PC-9 (cell line): Measurements from ENCODE around the gene STYK1. TPM values are rescaled to one million over a fixed set of nuclear protein-coding genes. Genes with fewer than 3 reads are reported as not detected.

Source experiments
- BruUV-seq: library from RNA; stranded (reverse); fragments of 400-500 nt; replicated peaks from 2 replicates; lab custom pipeline; 2021; lab: Mats Ljungman, UMichigan
- CTCF ChIA-PET: fragments of 300-600 bp; sonication (Branson Sonifier 250); formaldehyde crosslinking; loops from one replicate; lab custom pipeline; 2022; ENCODE audit warnings: antibody characterized with exemption; lab: Charles Lee
- POLR2A ChIA-PET: fragments of 300-600 bp; sonication (Branson Sonifier 250); formaldehyde crosslinking; loops from one replicate; lab custom pipeline; 2022; ENCODE audit warnings: antibody characterized with exemption; ENCODE audit not compliant: unreplicated experiment; lab: Charles Lee
- DNase-seq, 2 experiments: peaks; one replicate each; pipeline versions ENCODE4 v3.0.0 to v3.0.0-alpha.2; 2015 to 2022; ENCODE audit warnings: mixed read lengths in 1 of 2
- H2AFZ ChIP-seq: fragments of 200-600 bp; sonication (generic); 2 replicates; pipeline ENCODE4 v1.8.1; 2017; ENCODE audit warnings: antibody characterized with exemption
- H3F3A ChIP-seq: fragments of 200-600 bp; sonication (generic); 2 replicates; pipeline ENCODE4 v1.8.1; 2017; ENCODE audit warnings: antibody characterized with exemption, mild to moderate bottlenecking, low read depth; ENCODE audit not compliant: insufficient read depth
- H3K27ac ChIP-seq: fragments of 200-600 bp; sonication (generic); 2 replicates; pipeline ENCODE4 v1.6.1; 2016; ENCODE audit warnings: mixed run types
- H3K27me3 ChIP-seq: fragments of 200-600 bp; sonication (generic); 2 replicates; pipeline ENCODE4 v1.6.1; 2016; ENCODE audit warnings: low read depth, mixed run types; ENCODE audit not compliant: insufficient read depth
- H3K36me3 ChIP-seq: fragments of 200-600 bp; sonication (generic); 2 replicates; pipeline ENCODE4 v1.6.1; 2016; ENCODE audit warnings: low read depth, mixed run types
- H3K4me1 ChIP-seq: fragments of 200-600 bp; sonication (generic); replicated peaks from 2 replicates; pipeline ENCODE4 v1.6.1; 2016; ENCODE audit warnings: mixed run types; ENCODE audit not compliant: insufficient read depth
- H3K4me2 ChIP-seq: fragments of 200-600 bp; sonication (generic); 2 replicates; pipeline ENCODE4 v1.6.1; 2017; ENCODE audit warnings: mixed run types
- H3K4me3 ChIP-seq: fragments of 200-600 bp; sonication (generic); 2 replicates; pipeline ENCODE4 v1.6.1; 2016; ENCODE audit warnings: mixed run types
- H3K79me2 ChIP-seq: fragments of 200-600 bp; sonication (generic); 2 replicates; pipeline ENCODE4 v1.6.1; 2017; ENCODE audit warnings: low read depth, mixed run types
- H3K9me2 ChIP-seq: fragments of 200-600 bp; sonication (generic); 2 replicates; pipeline ENCODE4 v1.8.1; 2017; ENCODE audit warnings: mild to moderate bottlenecking; ENCODE audit not compliant: insufficient read depth
- H3K9me3 ChIP-seq: fragments of 200-600 bp; sonication (generic); 2 replicates; pipeline ENCODE4 v1.8.1; 2016; ENCODE audit warnings: low read depth; ENCODE audit not compliant: insufficient read depth
- H4K20me1 ChIP-seq: fragments of 200-600 bp; sonication (generic); 2 replicates; pipeline ENCODE4 v1.8.1; 2017; ENCODE audit not compliant: insufficient read depth
- CTCF ChIP-seq: fragments of 200-600 bp; sonication (generic); conservative IDR thresholded peaks from 2 replicates; pipeline ENCODE4 v1.6.1; 2017; ENCODE audit warnings: mixed run types, antibody characterized with exemption, mild to moderate bottlenecking, moderate library complexity
- EZH2 ChIP-seq: fragments of 200-600 bp; sonication (generic); IDR thresholded peaks from 2 replicates; pipeline ENCODE4 v1.8.0; 2017; ENCODE audit warnings: antibody characterized with exemption, low read depth
- intact Hi-C: fragments of 100-400 bp; cut with micrococcal nuclease; formaldehyde crosslinking; loops from one replicate; pipeline ENCODE4 v1.10.0; 2022; ENCODE audit not compliant: unreplicated experiment
- total RNA-seq: library from RNA; stranded (reverse); gene quantifications from 2 replicates; pipeline ENCODE4 v1.2.3, GENCODE V29; 2021

STYK1 gene
- total RNA-seq, 1 experiment from 2014 or later = 16.9 TPM

GRCh38 chr12:10716704-10717315 lies 43.0 kb upstream of the STYK1 start:
- Histone ChIP-seq H3K4me2 (peak overlapping the region; percentile 95), H3K4me1 (peaks cover 57% of the 10 kb centered on the region), H3F3A (peaks cover 55% of the 10 kb centered on the region), H3K9me2 (no peaks in the 10 kb centered on the region), H4K20me1 (peaks cover 89% of the 10 kb centered on the region), H3K27ac (peak overlapping the region; percentile 78), H3K9me3 (no peaks in the 10 kb centered on the region), H3K4me3 (peak overlapping the region; percentile 42; the same call in 1 of the 2 replicates), H2AFZ (no peak overlapping the region), H3K36me3 (peaks cover 59% of the 10 kb centered on the region), H3K79me2 (peaks cover 99% of the 10 kb centered on the region), H3K27me3 (no peaks in the 10 kb centered on the region)
- TSS peak; percentile 88 for BruUV-seq
- intact Hi-C loops = loop anchor here (1.0 kb wide), 2 partner anchors 33 to 104 kb away; partner anchors contain the start of gene MAGOHB
- POLR2A ChIA-PET = interaction anchor here (0.6 to 0.7 kb wide), 4 partner anchors 22 to 730 kb away, joined by 3 to 6 read pairs (median 4); partner anchors contain the start of gene GABARAPL1
- TF ChIP-seq EZH2 = no peak
- TF ChIP-seq CTCF = no peak
- peak; percentile 88 to 94 for DNase-seq
- CTCF ChIA-PET = interaction anchor here (0.5 to 0.7 kb wide), 3 partner anchors 31 to 1769 kb away, joined by 3 to 4 read pairs (median 3); no protein-coding TSS in a partner anchor

GRCh38 chr12:10716277-10716676 lies 42.4 kb upstream of the STYK1 start:
- ChIA-PET CTCF (no interaction called here), POLR2A (interaction anchor here (0.6 to 0.7 kb wide), 2 partner anchors 504 to 729 kb away, joined by 4 read pairs; partner anchors contain the start of gene GABARAPL1)
- TF ChIP-seq EZH2 = no peak
- TF ChIP-seq CTCF = no peak
- Histone ChIP-seq H3K9me3 (no peaks in the 10 kb centered on the region), H3K27ac (peak overlapping the region; percentile 78), H3K9me2 (no peaks in the 10 kb centered on the region), H3K4me2 (peak overlapping the region; percentile 95), H3K27me3 (no peaks in the 10 kb centered on the region), H3K79me2 (peaks cover 99% of the 10 kb centered on the region), H3K36me3 (peaks cover 65% of the 10 kb centered on the region), H3K4me1 (peaks cover 56% of the 10 kb centered on the region), H3F3A (peaks cover 51% of the 10 kb centered on the region), H3K4me3 (peak overlapping the region; percentile 42; the same call in 1 of the 2 replicates), H2AFZ (no peak overlapping the region), H4K20me1 (peaks cover 89% of the 10 kb centered on the region)
- no peak for DNase-seq
- no TSS peak for BruUV-seq
- intact Hi-C loops = loop anchor here (1.0 kb wide), 2 partner anchors 34 to 103 kb away; partner anchors contain the start of gene MAGOHB

- peaks cover 48% of the 10 kb centered on the region for H3K4me1 ChIP-seq
- no peak for TF ChIP-seq CTCF
- no peak for TF ChIP-seq EZH2
- ChIA-PET CTCF (no interaction called here), POLR2A (interaction anchor here (0.6 kb wide), 1 partner anchor 21 kb away, joined by 7 read pairs; no protein-coding TSS in a partner anchor)
- peaks cover 46% of the 10 kb centered on the region for H3F3A ChIP-seq
- H3K27ac ChIP-seq = no peak overlapping the region; the same call in 1 of the 2 replicates
- H2AFZ ChIP-seq = no peak overlapping the region
- no TSS peak for BruUV-seq
- no peak for DNase-seq
- H3K4me2 ChIP-seq = peak overlapping the region; percentile 95
- no peaks in the 10 kb centered on the region for H3K9me2 ChIP-seq
- H3K79me2 ChIP-seq = peaks cover 94% of the 10 kb centered on the region
- no peaks in the 10 kb centered on the region for H3K27me3 ChIP-seq
- intact Hi-C loops = no loop called here
- H3K9me3 ChIP-seq = no peaks in the 10 kb centered on the region
- H3K36me3 ChIP-seq = peaks cover 67% of the 10 kb centered on the region
- H4K20me1 ChIP-seq = peaks cover 84% of the 10 kb centered on the region
- H3K4me3 ChIP-seq = no peak overlapping the region
These were observed 41.6 kb upstream of the STYK1 start for GRCh38 chr12:10715491-10715890.
